ENCODE measurements around the gene C2CD2.

- no peak for TF ChIP-seq CTCF (IDR thresholded peaks at IDR 0.05; ENCODE audit: low read depth, low read length)
- no peak for TF ChIP-seq EZH2phosphoT487 (IDR thresholded peaks at IDR 0.05; ENCODE audit: low read depth)
Observed at GRCh38 chr21:41898998-41899397, 54.8 kb downstream of the C2CD2 start.
